NAMALWA (cell line): ENCODE measurements around the gene HDDC2.

Experiments
- DNase-seq: peaks from one replicate; pipeline ENCODE4 v3.0.0-alpha.2; 2015; ENCODE audit warnings: low spot score

HDDC2 gene

GRCh38 chr6:125269328-125269985 lies 32.3 kb downstream of the HDDC2 start:
- no peak for DNase-seq

- no peak for DNase-seq
Observed at GRCh38 chr6:125268765-125269164, 33.0 kb downstream of the HDDC2 start.

- DNase-seq: no peak
Observed at GRCh38 chr6:125267806-125268523, 33.8 kb downstream of the HDDC2 start.

- DNase-seq: no peak
Observed at GRCh38 chr6:125264476-125264875, 37.3 kb downstream of the HDDC2 start.

GRCh38 chr6:125262016-125263013 lies 39.5 kb downstream of the HDDC2 start:
- no peak for DNase-seq

- no peak for DNase-seq
Observed at GRCh38 chr6:125259354-125259736, 42.4 kb downstream of the HDDC2 start.

GRCh38 chr6:125258651-125259353 lies 43.0 kb downstream of the HDDC2 start:
- DNase-seq: no peak

GRCh38 chr6:125257351-125257750 lies 44.4 kb downstream of the HDDC2 start:
- no peak for DNase-seq

GRCh38 chr6:125255201-125255600 lies 46.6 kb downstream of the HDDC2 start:
- no peak for DNase-seq

- no peak for DNase-seq
Observed at GRCh38 chr6:125254321-125254720, 47.4 kb downstream of the HDDC2 start.

GRCh38 chr6:125253881-125254280 lies 47.9 kb downstream of the HDDC2 start:
- no peak for DNase-seq

GRCh38 chr6:125252891-125253290 lies 48.9 kb downstream of the HDDC2 start:
- DNase-seq: no peak

GRCh38 chr6:125251516-125252220 lies 50.1 kb downstream of the HDDC2 start:
- no peak for DNase-seq

GRCh38 chr6:125250511-125250910 lies 51.3 kb downstream of the HDDC2 start:
- DNase-seq: no peak

- DNase-seq: no peak
Observed at GRCh38 chr6:125248136-125248535, 53.6 kb downstream of the HDDC2 start.

- no peak for DNase-seq
Observed at GRCh38 chr6:125246566-125246965, 55.2 kb downstream of the HDDC2 start.

GRCh38 chr6:125245523-125246264 lies 56.1 kb downstream of the HDDC2 start:
- DNase-seq: no peak

GRCh38 chr6:125245109-125245508 lies 56.7 kb downstream of the HDDC2 start:
- DNase-seq: no peak

- DNase-seq: no peak
Observed at GRCh38 chr6:125237764-125238163, 64.0 kb downstream of the HDDC2 start.

- DNase-seq: no peak
Observed at GRCh38 chr6:125236536-125237327, 65.0 kb downstream of the HDDC2 start.
